MM.1S (cell line): ENCODE measurements around the gene NEK2.

ENCODE experiments used
- CTCF ChIP-seq: fragments of 300-600 bp; sonication (generic); IDR thresholded peaks from 2 replicates; pipeline ENCODE4 v1.5.1; 2016; ENCODE audit warnings: antibody characterized with exemption, low read length, mixed read lengths
- EZH2phosphoT487 ChIP-seq: fragments of 300-600 bp; sonication (generic); IDR thresholded peaks from 2 replicates; pipeline ENCODE4 v1.6.1; 2018; ENCODE audit warnings: antibody characterized with exemption, low read length

- no peak for TF ChIP-seq CTCF
- no peak for TF ChIP-seq EZH2phosphoT487
Measured at GRCh38 chr1:211715971-211716370, 40.5 kb upstream of the NEK2 start.
